Mucosa of rectum (tissue), 2 donors: ENCODE measurements around the gene PDE5A.
A peak's percentile ranks its signal among the peaks of the same experiment; 100 is the strongest.

Experiments
- H3K27ac ChIP-seq, 2 donors: one replicate each; pipeline ENCODE4 v1.7.0; 2013; ENCODE audit warnings: inconsistent platforms in 2 of 2, low read depth in 2 of 2, low read length in 2 of 2
- H3K27me3 ChIP-seq, 2 donors: one replicate each; pipeline ENCODE4 v1.7.0; 2013; ENCODE audit warnings: low read length in 2 of 2; ENCODE audit not compliant: control insufficient read depth in 2 of 2, insufficient read depth in 2 of 2
- H3K36me3 ChIP-seq, 2 donors: one replicate each; pipeline ENCODE4 v1.7.0; 2013; ENCODE audit warnings: low read length in 2 of 2; ENCODE audit not compliant: control insufficient read depth in 2 of 2, insufficient read depth in 2 of 2
- H3K4me1 ChIP-seq, 2 donors: one replicate each; pipeline ENCODE4 v1.7.0; 2013; ENCODE audit warnings: low read length in 2 of 2, mild to moderate bottlenecking in 1 of 2; ENCODE audit not compliant: control insufficient read depth in 2 of 2, insufficient read depth in 2 of 2
- H3K4me3 ChIP-seq, 2 donors: one replicate each; pipeline ENCODE4 v1.7.0; 2013; ENCODE audit warnings: low read length in 2 of 2
- H3K9ac ChIP-seq, 2 donors: one replicate each; pipeline ENCODE4 v1.7.0; 2013; ENCODE audit warnings: low read length in 2 of 2, low read depth in 1 of 2, mild to moderate bottlenecking in 1 of 2
- H3K9me3 ChIP-seq, 2 donors: one replicate each; pipeline ENCODE4 v1.7.0; 2013; ENCODE audit warnings: low read length in 2 of 2; ENCODE audit not compliant: control insufficient read depth in 2 of 2
- donor health status: healthy.
- donor health status: Normal muscosa, but diverticular disease.

PDE5A gene

GRCh38 chr4:119526786-119527550, 101.6 kb downstream of the PDE5A start:
- Histone ChIP-seq H3K9ac (no peak overlapping the region), H3K27me3 (no peaks in the 10 kb centered on the region), H3K4me1 (no peaks in the 10 kb centered on the region), H3K36me3 (peaks cover 11 to 17% of the 10 kb centered on the region in 2 donors), H3K9me3 (no peaks in the 10 kb centered on the region), H3K27ac (no peak overlapping the region), H3K4me3 (no peak overlapping the region)

- no peak overlapping the region for H3K4me3 ChIP-seq
- no peak overlapping the region for H3K9ac ChIP-seq
- no peaks in the 10 kb centered on the region for H3K9me3 ChIP-seq
- H3K27me3 ChIP-seq, result no peaks in the 10 kb centered on the region
- peaks cover 0 to 1% of the 10 kb centered on the region in 2 donors for H3K4me1 ChIP-seq
- peaks cover 11 to 17% of the 10 kb centered on the region in 2 donors for H3K36me3 ChIP-seq
- H3K27ac ChIP-seq, result no peak overlapping the region
Observed at GRCh38 chr4:119525771-119526712, 102.6 kb downstream of the PDE5A start.

- Histone ChIP-seq H3K4me1 (peaks cover 0 to 3% of the 10 kb centered on the region in 2 donors), H3K27me3 (no peaks in the 10 kb centered on the region), H3K27ac (no peak overlapping the region), H3K9me3 (no peaks in the 10 kb centered on the region), H3K4me3 (no peak overlapping the region), H3K9ac (no peak overlapping the region), H3K36me3 (peaks cover 11 to 19% of the 10 kb centered on the region in 2 donors)
Observed at GRCh38 chr4:119525005-119525749, 103.4 kb downstream of the PDE5A start.

- H3K27ac ChIP-seq, result no peak overlapping the region
Observed at GRCh38 chr4:119523399-119523798, 105.2 kb downstream of the PDE5A start.

GRCh38 chr4:119521268-119521667, 107.3 kb downstream of the PDE5A start:
- Histone ChIP-seq H3K4me3 (no peak overlapping the region), H3K36me3 (peaks cover 11 to 18% of the 10 kb centered on the region in 2 donors), H3K9ac (no peak overlapping the region), H3K4me1 (peaks cover 0 to 5% of the 10 kb centered on the region in 2 donors), H3K9me3 (no peaks in the 10 kb centered on the region), H3K27ac (no peak overlapping the region), H3K27me3 (no peaks in the 10 kb centered on the region)

More at GRCh38 chr4:119523399-119523798, 105.2 kb downstream of the PDE5A start:
- no peaks in the 10 kb centered on the region for H3K9me3 ChIP-seq
- H3K36me3 ChIP-seq, result peaks cover 8 to 15% of the 10 kb centered on the region in 2 donors
- no peak overlapping the region for H3K4me3 ChIP-seq
- peaks cover 0 to 3% of the 10 kb centered on the region in 2 donors for H3K4me1 ChIP-seq
- no peaks in the 10 kb centered on the region for H3K27me3 ChIP-seq
- H3K9ac ChIP-seq, result no peak overlapping the region

- H3K9me3 ChIP-seq, result no peaks in the 10 kb centered on the region
- H3K4me1 ChIP-seq, result peaks cover 0 to 5% of the 10 kb centered on the region in 2 donors
- no peak overlapping the region for H3K27ac ChIP-seq
- peaks cover 15 to 27% of the 10 kb centered on the region in 2 donors for H3K36me3 ChIP-seq
- H3K4me3 ChIP-seq, result no peak overlapping the region
- H3K9ac ChIP-seq, result no peak overlapping the region
- no peaks in the 10 kb centered on the region for H3K27me3 ChIP-seq
Observed at GRCh38 chr4:119518915-119519410, 109.6 kb downstream of the PDE5A start.

GRCh38 chr4:119518230-119518892, 110.2 kb downstream of the PDE5A start:
- peaks cover 21 to 29% of the 10 kb centered on the region in 2 donors for H3K36me3 ChIP-seq
- no peak overlapping the region for H3K4me3 ChIP-seq
- H3K27ac ChIP-seq, result peak overlapping the region in 1 of 2 donors; percentile 6
- H3K9me3 ChIP-seq, result no peaks in the 10 kb centered on the region
- H3K9ac ChIP-seq, result no peak overlapping the region
- H3K4me1 ChIP-seq, result peaks cover 0 to 5% of the 10 kb centered on the region in 2 donors
- no peaks in the 10 kb centered on the region for H3K27me3 ChIP-seq

GRCh38 chr4:119517361-119518229, 111.0 kb downstream of the PDE5A start:
- Histone ChIP-seq H3K27ac (no peak overlapping the region), H3K27me3 (no peaks in the 10 kb centered on the region), H3K36me3 (peaks cover 26 to 33% of the 10 kb centered on the region in 2 donors)

More at GRCh38 chr4:119517361-119518229, 111.0 kb downstream of the PDE5A start:
- Histone ChIP-seq H3K4me3 (no peak overlapping the region), H3K4me1 (peaks cover 0 to 5% of the 10 kb centered on the region in 2 donors), H3K9ac (no peak overlapping the region), H3K9me3 (no peaks in the 10 kb centered on the region)
